WTC11 (cell line): Measurements from ENCODE around the gene SH3GL1.

Experiments used
- ESRRA ChIP-seq: sonication (generic); formaldehyde crosslinking; IDR thresholded peaks from 2 replicates; pipeline ENCODE4 v1.8.1; 2022; ENCODE audit warnings: mild to moderate bottlenecking, missing genetic modification reagents, borderline replicate concordance
- HMGA2 ChIP-seq: fragments of 250-450 bp; sonication (Bioruptor Pico); IDR thresholded peaks from 2 replicates; pipeline ENCODE4 v1.4.0; 2021; ENCODE audit warnings: mild to moderate bottlenecking, moderate library complexity
- JUN ChIP-seq: sonication (generic); formaldehyde crosslinking; IDR thresholded peaks from 2 replicates; pipeline ENCODE4 v1.8.0; 2023; ENCODE audit warnings: mild to moderate bottlenecking, missing genetic modification reagents
- MXD4 ChIP-seq: fragments of 250-450 bp; sonication (Bioruptor Pico); IDR thresholded peaks from 2 replicates; pipeline ENCODE4 v1.8.0; 2021; ENCODE audit warnings: mild to moderate bottlenecking, moderate library complexity, borderline replicate concordance
- NFYB ChIP-seq: sonication (generic); formaldehyde crosslinking; conservative IDR thresholded peaks from 2 replicates; pipeline ENCODE4 v1.8.0; 2022; ENCODE audit warnings: low read depth, missing genetic modification reagents
- NR2C2 ChIP-seq: sonication (generic); formaldehyde crosslinking; IDR thresholded peaks from 2 replicates; pipeline ENCODE4 v1.8.0; 2022; ENCODE audit warnings: mild to moderate bottlenecking, missing genetic modification reagents
- NR3C1 ChIP-seq: sonication (generic); formaldehyde crosslinking; conservative IDR thresholded peaks from 2 replicates; pipeline ENCODE4 v1.8.1; 2023; ENCODE audit warnings: low read depth, mild to moderate bottlenecking, missing genetic modification reagents
- TEAD1 ChIP-seq: sonication (generic); formaldehyde crosslinking; IDR thresholded peaks from 2 replicates; pipeline ENCODE4 v1.8.0; 2022; ENCODE audit warnings: mild to moderate bottlenecking, missing genetic modification reagents
- ZNF232 ChIP-seq: sonication (generic); formaldehyde crosslinking; IDR thresholded peaks from 2 replicates; pipeline ENCODE4 v1.8.0; 2022; ENCODE audit warnings: mild to moderate bottlenecking, missing genetic modification reagents
- TF ChIP-seq, protein P1 (sequence below): sonication (generic); formaldehyde crosslinking; IDR thresholded peaks from 2 replicates; pipeline ENCODE4 v1.8.1; 2023; ENCODE audit warnings: mild to moderate bottlenecking, missing genetic modification reagents, moderate library complexity
- TF ChIP-seq, protein P2 (sequence below): sonication (generic); formaldehyde crosslinking; IDR thresholded peaks from 2 replicates; pipeline ENCODE4 v1.8.0; 2023; ENCODE audit warnings: missing genetic modification reagents
- TF ChIP-seq, protein P3 (sequence below): sonication (generic); formaldehyde crosslinking; IDR thresholded peaks from 2 replicates; pipeline ENCODE4 v1.8.0; 2023; ENCODE audit warnings: missing genetic modification reagents, mild to moderate bottlenecking, borderline replicate concordance
- TF ChIP-seq, protein P4 (sequence below): sonication (generic); formaldehyde crosslinking; IDR thresholded peaks from 2 replicates; pipeline ENCODE4 v1.8.0; 2022; ENCODE audit warnings: mild to moderate bottlenecking, missing genetic modification reagents
- TF ChIP-seq, protein P5 (sequence below): fragments of 200-600 bp; IDR thresholded peaks from 2 replicates; pipeline ENCODE4 v1.8.0; 2022; ENCODE audit warnings: antibody characterized with exemption

DNA sequence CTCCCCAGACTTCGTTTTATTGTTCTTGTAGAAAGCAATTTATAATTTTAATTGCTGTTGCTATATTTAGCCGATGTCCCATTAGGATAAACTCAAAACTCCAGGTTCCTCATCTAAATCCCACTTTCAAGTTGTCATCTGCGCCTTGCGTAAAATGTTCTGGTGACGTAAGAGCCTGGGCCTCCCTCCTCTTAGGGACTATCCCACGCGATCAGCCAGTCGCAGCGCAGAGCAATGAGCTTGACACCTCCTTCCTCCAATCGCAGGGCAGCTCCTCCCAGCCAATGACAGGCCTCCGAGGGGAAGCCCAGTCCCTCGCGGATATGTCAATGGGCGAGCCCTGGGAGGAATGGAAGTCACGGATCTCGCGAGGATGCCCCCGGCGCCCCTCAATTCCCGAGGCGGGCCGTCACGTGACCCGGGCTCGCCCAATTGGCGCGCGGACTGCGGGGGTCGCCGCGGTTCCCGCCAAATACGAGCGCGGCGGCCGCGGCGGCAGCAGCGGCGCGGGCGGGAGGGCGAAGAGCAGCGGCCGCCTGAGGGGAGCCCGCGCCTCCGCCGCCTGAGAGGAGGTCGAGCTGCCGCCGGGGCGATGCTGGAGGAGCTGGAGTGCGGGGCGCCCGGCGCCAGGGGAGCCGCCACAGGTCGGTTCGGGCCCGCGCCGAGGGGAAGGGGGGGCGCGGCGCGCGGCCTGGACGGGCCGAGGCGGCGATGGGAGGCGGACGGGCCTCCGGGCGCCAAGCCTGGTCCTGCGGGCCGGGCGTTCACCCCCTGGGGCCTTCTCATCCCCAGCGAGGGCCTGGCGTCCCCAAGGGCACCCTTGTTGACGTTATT lies 2.0 kb upstream of the SH3GL1 start, which contains the start of gene CHAF1A:
- TF ChIP-seq, protein P1, sequence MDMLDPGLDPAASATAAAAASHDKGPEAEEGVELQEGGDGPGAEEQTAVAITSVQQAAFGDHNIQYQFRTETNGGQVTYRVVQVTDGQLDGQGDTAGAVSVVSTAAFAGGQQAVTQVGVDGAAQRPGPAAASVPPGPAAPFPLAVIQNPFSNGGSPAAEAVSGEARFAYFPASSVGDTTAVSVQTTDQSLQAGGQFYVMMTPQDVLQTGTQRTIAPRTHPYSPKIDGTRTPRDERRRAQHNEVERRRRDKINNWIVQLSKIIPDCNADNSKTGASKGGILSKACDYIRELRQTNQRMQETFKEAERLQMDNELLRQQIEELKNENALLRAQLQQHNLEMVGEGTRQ (CRISPR knock-in tag), result peak; percentile 100
- TF ChIP-seq, protein P2, sequence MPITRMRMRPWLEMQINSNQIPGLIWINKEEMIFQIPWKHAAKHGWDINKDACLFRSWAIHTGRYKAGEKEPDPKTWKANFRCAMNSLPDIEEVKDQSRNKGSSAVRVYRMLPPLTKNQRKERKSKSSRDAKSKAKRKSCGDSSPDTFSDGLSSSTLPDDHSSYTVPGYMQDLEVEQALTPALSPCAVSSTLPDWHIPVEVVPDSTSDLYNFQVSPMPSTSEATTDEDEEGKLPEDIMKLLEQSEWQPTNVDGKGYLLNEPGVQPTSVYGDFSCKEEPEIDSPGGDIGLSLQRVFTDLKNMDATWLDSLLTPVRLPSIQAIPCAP (CRISPR knock-in tag), result no peak
- TF ChIP-seq, protein P3, sequence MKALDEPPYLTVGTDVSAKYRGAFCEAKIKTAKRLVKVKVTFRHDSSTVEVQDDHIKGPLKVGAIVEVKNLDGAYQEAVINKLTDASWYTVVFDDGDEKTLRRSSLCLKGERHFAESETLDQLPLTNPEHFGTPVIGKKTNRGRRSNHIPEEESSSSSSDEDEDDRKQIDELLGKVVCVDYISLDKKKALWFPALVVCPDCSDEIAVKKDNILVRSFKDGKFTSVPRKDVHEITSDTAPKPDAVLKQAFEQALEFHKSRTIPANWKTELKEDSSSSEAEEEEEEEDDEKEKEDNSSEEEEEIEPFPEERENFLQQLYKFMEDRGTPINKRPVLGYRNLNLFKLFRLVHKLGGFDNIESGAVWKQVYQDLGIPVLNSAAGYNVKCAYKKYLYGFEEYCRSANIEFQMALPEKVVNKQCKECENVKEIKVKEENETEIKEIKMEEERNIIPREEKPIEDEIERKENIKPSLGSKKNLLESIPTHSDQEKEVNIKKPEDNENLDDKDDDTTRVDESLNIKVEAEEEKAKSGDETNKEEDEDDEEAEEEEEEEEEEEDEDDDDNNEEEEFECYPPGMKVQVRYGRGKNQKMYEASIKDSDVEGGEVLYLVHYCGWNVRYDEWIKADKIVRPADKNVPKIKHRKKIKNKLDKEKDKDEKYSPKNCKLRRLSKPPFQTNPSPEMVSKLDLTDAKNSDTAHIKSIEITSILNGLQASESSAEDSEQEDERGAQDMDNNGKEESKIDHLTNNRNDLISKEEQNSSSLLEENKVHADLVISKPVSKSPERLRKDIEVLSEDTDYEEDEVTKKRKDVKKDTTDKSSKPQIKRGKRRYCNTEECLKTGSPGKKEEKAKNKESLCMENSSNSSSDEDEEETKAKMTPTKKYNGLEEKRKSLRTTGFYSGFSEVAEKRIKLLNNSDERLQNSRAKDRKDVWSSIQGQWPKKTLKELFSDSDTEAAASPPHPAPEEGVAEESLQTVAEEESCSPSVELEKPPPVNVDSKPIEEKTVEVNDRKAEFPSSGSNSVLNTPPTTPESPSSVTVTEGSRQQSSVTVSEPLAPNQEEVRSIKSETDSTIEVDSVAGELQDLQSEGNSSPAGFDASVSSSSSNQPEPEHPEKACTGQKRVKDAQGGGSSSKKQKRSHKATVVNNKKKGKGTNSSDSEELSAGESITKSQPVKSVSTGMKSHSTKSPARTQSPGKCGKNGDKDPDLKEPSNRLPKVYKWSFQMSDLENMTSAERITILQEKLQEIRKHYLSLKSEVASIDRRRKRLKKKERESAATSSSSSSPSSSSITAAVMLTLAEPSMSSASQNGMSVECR (CRISPR knock-in tag), result no peak
- TF ChIP-seq, protein P4, sequence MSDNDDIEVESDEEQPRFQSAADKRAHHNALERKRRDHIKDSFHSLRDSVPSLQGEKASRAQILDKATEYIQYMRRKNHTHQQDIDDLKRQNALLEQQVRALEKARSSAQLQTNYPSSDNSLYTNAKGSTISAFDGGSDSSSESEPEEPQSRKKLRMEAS (CRISPR knock-in tag), result peak; percentile 80; the same call in 1 of the 2 replicates
- TF ChIP-seq, protein P5, sequence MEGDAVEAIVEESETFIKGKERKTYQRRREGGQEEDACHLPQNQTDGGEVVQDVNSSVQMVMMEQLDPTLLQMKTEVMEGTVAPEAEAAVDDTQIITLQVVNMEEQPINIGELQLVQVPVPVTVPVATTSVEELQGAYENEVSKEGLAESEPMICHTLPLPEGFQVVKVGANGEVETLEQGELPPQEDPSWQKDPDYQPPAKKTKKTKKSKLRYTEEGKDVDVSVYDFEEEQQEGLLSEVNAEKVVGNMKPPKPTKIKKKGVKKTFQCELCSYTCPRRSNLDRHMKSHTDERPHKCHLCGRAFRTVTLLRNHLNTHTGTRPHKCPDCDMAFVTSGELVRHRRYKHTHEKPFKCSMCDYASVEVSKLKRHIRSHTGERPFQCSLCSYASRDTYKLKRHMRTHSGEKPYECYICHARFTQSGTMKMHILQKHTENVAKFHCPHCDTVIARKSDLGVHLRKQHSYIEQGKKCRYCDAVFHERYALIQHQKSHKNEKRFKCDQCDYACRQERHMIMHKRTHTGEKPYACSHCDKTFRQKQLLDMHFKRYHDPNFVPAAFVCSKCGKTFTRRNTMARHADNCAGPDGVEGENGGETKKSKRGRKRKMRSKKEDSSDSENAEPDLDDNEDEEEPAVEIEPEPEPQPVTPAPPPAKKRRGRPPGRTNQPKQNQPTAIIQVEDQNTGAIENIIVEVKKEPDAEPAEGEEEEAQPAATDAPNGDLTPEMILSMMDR, result no peak
- no peak for TF ChIP-seq NR2C2 (CRISPR knock-in tag)
- TF ChIP-seq MXD4 (CRISPR knock-in tag), result no peak
- no peak for TF ChIP-seq NR3C1
- TF ChIP-seq JUN (CRISPR knock-in tag), result no peak
- 0 out of 2 replicates have a peak, but pooled peaks have one; percentile 15 for TF ChIP-seq TEAD1 (CRISPR knock-in tag)
- no peak for TF ChIP-seq ZNF232 (CRISPR knock-in tag)
- TF ChIP-seq ESRRA (CRISPR knock-in tag), result no peak
- TF ChIP-seq NFYB, result peak; percentile 97
- no peak for TF ChIP-seq HMGA2 (CRISPR knock-in tag)
